HepG2 (cell line): ENCODE measurements around the gene KBTBD2. TPM values are rescaled to one million over a fixed set of nuclear protein-coding genes. Genes with fewer than 3 reads are reported as not detected.
A peak's percentile ranks its signal among the peaks of the same experiment; 100 is the strongest.

Source experiments
- AKAP8 ChIP-seq: sonication (generic); formaldehyde crosslinking; IDR thresholded peaks from 2 replicates; pipeline ENCODE4 v1.5.1; 2020; ENCODE audit warnings: mild to moderate bottlenecking, missing genetic modification reagents
- CEBPB ChIP-seq: IDR thresholded peaks from 2 replicates; pipeline ENCODE4 v1.6.1; 2011; ENCODE audit warnings: low read depth, low read length, improper control_type of control experiment, borderline replicate concordance
- GATA4 ChIP-seq: sonication (generic); IDR thresholded peaks from 2 replicates; pipeline ENCODE4 v1.6.1; 2016; ENCODE audit warnings: antibody characterized with exemption, low read depth, borderline replicate concordance
- HNF4A ChIP-seq: sonication (generic); formaldehyde crosslinking; IDR thresholded peaks from 2 replicates; pipeline ENCODE4 v1.4.0; 2020; ENCODE audit warnings: missing genetic modification reagents
- KDM5B ChIP-seq: sonication (generic); formaldehyde crosslinking; IDR thresholded peaks from 2 replicates; pipeline ENCODE4 v1.4.0; 2020; ENCODE audit warnings: missing genetic modification reagents, mild to moderate bottlenecking, borderline replicate concordance
- MAFG ChIP-seq: sonication (generic); formaldehyde crosslinking; IDR thresholded peaks from 2 replicates; pipeline ENCODE4 v1.5.1; 2020; ENCODE audit warnings: mild to moderate bottlenecking, missing genetic modification reagents
- MEIS2 ChIP-seq: sonication (generic); formaldehyde crosslinking; IDR thresholded peaks from 2 replicates; pipeline ENCODE4 v1.9.0; 2021; ENCODE audit warnings: mild to moderate bottlenecking, missing genetic modification reagents
- PAF1 ChIP-seq: IDR thresholded peaks from 2 replicates; pipeline ENCODE4 v1.6.1; 2016; ENCODE audit warnings: missing genetic modification reagents, missing compliant biosample characterization
- PCBP1 ChIP-seq: fragments of 200-400 bp; formaldehyde crosslinking; IDR thresholded peaks from 2 replicates; pipeline ENCODE4 v1.6.1; 2017; ENCODE audit warnings: mild to moderate bottlenecking, low read depth, low read length, borderline replicate concordance
- PITX1 ChIP-seq: sonication (generic); formaldehyde crosslinking; IDR thresholded peaks from 2 replicates; pipeline ENCODE4 v1.5.1; 2020; ENCODE audit warnings: mild to moderate bottlenecking, missing genetic modification reagents
- PRMT3 ChIP-seq: sonication (generic); formaldehyde crosslinking; IDR thresholded peaks from 2 replicates; pipeline ENCODE4 v1.8.1; 2022; ENCODE audit warnings: low read depth, mild to moderate bottlenecking, moderate library complexity, missing genetic modification reagents, borderline replicate concordance
- RORA ChIP-seq: sonication (generic); formaldehyde crosslinking; IDR thresholded peaks from 2 replicates; pipeline ENCODE4 v1.5.0; 2020; ENCODE audit warnings: mild to moderate bottlenecking, missing genetic modification reagents, moderate library complexity
- SIX4 ChIP-seq: sonication (generic); formaldehyde crosslinking; IDR thresholded peaks from 2 replicates; pipeline ENCODE4 v1.4.0; 2020; ENCODE audit warnings: missing genetic modification reagents
- SP5 ChIP-seq: IDR thresholded peaks from 2 replicates; pipeline ENCODE4 v1.6.1; 2016; ENCODE audit warnings: low read depth, borderline replicate concordance
- TGIF2 ChIP-seq: IDR thresholded peaks from 2 replicates; pipeline ENCODE4 v1.6.1; 2016; ENCODE audit warnings: control low read depth, missing compliant biosample characterization
- ZBTB20 ChIP-seq: sonication (generic); formaldehyde crosslinking; IDR thresholded peaks from 2 replicates; pipeline ENCODE4 v1.8.1; 2023; ENCODE audit warnings: missing genetic modification reagents, low read depth, mild to moderate bottlenecking, borderline replicate concordance
- polyA plus RNA-seq, 8 experiments: library from polyadenylated mRNA; depleted of rRNA in 3 of 8; stranded (reverse) in 7 of 8; unstranded in 1 of 8; fragments of >200 nt; fragmentation: Illumina TruSeq in 4 of 8; extraction: Trizol in 4 of 8; gene quantifications; 2 replicates each; pipeline versions ENCODE4 v1.2.1 to v1.2.3, GENCODE V29; 2011 to 2016; ENCODE audit warnings: low read depth in 4 of 8, missing spikeins in 1 of 8, mixed read lengths in 1 of 8; ENCODE audit not compliant: insufficient read depth in 1 of 8
- total RNA-seq, 5 experiments: library from RNA; depleted of rRNA; stranded (reverse); fragments of >200 nt; fragmentation: Illumina TruSeq; extraction: Trizol; gene quantifications; 2 replicates each; pipeline ENCODE4 v1.2.3, GENCODE V29; 2016; ENCODE audit warnings: low read depth in 1 of 5
- TF ChIP-seq, protein P1 (sequence below): sonication (generic); formaldehyde crosslinking; IDR thresholded peaks from 2 replicates; pipeline ENCODE4 v1.4.0; 2020; ENCODE audit warnings: mild to moderate bottlenecking, missing genetic modification reagents, borderline replicate concordance
- TF ChIP-seq, protein P2 (sequence below): sonication (generic); formaldehyde crosslinking; conservative IDR thresholded peaks from 2 replicates; pipeline ENCODE4 v1.8.1; 2023; ENCODE audit warnings: missing genetic modification reagents
- TF ChIP-seq, protein P3 (sequence below): sonication (generic); formaldehyde crosslinking; IDR thresholded peaks from 2 replicates; pipeline ENCODE4 v1.4.0; 2020; ENCODE audit warnings: missing genetic modification reagents, borderline replicate concordance
- TF ChIP-seq, protein P4 (sequence below): sonication (generic); formaldehyde crosslinking; IDR thresholded peaks from 2 replicates; pipeline ENCODE4 v1.4.0; 2020; ENCODE audit warnings: missing genetic modification reagents
- TF ChIP-seq, protein P5 (sequence below): sonication (generic); formaldehyde crosslinking; IDR thresholded peaks from 2 replicates; pipeline ENCODE4 v1.5.0; 2020; ENCODE audit warnings: missing genetic modification reagents

The KBTBD2 gene
- total and polyA plus RNA-seq, 2 of the 13 experiments (the other 11 are each of a cell fraction or from before 2014, with no cell fraction given) = 24.0 to 25.2 TPM

DNA sequence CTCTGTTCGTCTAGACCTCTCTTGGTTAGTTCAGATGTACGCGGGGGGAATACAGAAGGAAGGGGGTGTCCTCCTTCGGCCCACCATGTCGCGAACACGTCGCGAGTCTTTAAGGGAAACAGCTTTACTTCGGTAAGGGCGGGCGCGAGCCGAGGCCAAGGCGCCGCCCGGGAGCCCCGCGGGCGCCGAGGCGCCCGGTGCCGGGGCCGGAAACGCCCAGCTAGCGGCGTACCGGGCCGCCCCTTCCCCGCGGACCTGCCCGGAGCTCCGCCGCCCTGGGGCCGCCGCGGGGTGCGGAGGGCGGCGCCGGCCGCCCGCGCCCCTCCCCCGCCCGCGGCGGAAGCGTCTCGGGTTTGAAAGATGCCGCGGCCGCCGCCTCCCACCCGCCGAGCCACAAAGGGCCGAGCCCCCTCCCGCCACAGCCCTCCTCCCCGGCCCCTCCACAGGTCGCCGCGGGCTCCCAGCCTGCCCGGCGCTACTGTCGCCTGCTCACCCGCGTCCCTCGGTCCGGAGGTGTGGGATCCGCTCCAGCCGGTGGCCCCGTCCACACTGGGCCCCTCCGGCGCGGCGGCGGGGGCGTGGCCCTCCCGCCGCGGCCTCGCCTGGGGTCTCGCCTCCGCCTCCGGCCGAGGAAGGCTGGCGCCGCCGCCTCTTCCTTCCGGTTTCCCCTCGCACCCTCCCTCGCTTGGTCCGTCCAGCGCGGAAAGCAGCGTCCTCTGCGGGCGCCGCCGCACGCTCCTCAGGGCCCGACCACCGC lies at the start of gene KBTBD2 (continued):
- TF ChIP-seq, protein P1, sequence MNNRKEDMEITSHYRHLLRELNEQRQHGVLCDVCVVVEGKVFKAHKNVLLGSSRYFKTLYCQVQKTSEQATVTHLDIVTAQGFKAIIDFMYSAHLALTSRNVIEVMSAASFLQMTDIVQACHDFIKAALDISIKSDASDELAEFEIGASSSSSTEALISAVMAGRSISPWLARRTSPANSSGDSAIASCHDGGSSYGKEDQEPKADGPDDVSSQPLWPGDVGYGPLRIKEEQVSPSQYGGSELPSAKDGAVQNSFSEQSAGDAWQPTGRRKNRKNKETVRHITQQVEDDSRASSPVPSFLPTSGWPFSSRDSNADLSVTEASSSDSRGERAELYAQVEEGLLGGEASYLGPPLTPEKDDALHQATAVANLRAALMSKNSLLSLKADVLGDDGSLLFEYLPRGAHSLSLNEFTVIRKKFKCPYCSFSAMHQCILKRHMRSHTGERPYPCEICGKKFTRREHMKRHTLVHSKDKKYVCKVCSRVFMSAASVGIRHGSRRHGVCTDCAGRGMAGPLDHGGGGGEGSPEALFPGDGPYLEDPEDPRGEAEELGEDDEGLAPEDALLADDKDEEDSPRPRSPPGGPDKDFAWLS = no peak
- no peak for TF ChIP-seq RORA (CRISPR knock-in tag)
- TF ChIP-seq, protein P2, sequence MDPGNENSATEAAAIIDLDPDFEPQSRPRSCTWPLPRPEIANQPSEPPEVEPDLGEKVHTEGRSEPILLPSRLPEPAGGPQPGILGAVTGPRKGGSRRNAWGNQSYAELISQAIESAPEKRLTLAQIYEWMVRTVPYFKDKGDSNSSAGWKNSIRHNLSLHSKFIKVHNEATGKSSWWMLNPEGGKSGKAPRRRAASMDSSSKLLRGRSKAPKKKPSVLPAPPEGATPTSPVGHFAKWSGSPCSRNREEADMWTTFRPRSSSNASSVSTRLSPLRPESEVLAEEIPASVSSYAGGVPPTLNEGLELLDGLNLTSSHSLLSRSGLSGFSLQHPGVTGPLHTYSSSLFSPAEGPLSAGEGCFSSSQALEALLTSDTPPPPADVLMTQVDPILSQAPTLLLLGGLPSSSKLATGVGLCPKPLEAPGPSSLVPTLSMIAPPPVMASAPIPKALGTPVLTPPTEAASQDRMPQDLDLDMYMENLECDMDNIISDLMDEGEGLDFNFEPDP = no peak
- TF ChIP-seq, protein P3, sequence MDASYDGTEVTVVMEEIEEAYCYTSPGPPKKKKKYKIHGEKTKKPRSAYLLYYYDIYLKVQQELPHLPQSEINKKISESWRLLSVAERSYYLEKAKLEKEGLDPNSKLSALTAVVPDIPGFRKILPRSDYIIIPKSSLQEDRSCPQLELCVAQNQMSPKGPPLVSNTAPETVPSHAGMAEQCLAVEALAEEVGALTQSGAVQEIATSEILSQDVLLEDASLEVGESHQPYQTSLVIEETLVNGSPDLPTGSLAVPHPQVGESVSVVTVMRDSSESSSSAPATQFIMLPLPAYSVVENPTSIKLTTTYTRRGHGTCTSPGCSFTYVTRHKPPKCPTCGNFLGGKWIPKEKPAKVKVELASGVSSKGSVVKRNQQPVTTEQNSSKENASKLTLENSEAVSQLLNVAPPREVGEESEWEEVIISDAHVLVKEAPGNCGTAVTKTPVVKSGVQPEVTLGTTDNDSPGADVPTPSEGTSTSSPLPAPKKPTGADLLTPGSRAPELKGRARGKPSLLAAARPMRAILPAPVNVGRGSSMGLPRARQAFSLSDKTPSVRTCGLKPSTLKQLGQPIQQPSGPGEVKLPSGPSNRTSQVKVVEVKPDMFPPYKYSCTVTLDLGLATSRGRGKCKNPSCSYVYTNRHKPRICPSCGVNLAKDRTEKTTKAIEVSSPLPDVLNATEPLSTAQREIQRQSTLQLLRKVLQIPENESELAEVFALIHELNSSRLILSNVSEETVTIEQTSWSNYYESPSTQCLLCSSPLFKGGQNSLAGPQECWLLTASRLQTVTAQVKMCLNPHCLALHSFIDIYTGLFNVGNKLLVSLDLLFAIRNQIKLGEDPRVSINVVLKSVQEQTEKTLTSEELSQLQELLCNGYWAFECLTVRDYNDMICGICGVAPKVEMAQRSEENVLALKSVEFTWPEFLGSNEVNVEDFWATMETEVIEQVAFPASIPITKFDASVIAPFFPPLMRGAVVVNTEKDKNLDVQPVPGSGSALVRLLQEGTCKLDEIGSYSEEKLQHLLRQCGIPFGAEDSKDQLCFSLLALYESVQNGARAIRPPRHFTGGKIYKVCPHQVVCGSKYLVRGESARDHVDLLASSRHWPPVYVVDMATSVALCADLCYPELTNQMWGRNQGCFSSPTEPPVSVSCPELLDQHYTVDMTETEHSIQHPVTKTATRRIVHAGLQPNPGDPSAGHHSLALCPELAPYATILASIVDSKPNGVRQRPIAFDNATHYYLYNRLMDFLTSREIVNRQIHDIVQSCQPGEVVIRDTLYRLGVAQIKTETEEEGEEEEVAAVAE (CRISPR knock-in tag) = no peak
- TF ChIP-seq, protein P4, sequence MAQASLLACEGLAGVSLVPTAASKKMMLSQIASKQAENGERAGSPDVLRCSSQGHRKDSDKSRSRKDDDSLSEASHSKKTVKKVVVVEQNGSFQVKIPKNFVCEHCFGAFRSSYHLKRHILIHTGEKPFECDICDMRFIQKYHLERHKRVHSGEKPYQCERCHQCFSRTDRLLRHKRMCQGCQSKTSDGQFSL (CRISPR knock-in tag) = no peak
- TF ChIP-seq ZBTB20 (CRISPR knock-in tag) = no peak
- no peak for TF ChIP-seq PAF1 (CRISPR knock-in tag)
- no peak for TF ChIP-seq SP5 (CRISPR knock-in tag)
- TF ChIP-seq SIX4 (CRISPR knock-in tag) = no peak
- TF ChIP-seq, protein P5, sequence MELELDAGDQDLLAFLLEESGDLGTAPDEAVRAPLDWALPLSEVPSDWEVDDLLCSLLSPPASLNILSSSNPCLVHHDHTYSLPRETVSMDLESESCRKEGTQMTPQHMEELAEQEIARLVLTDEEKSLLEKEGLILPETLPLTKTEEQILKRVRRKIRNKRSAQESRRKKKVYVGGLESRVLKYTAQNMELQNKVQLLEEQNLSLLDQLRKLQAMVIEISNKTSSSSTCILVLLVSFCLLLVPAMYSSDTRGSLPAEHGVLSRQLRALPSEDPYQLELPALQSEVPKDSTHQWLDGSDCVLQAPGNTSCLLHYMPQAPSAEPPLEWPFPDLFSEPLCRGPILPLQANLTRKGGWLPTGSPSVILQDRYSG (CRISPR knock-in tag) = 0 out of 2 replicates have a peak, but pooled peaks have one; percentile 18
- no peak for TF ChIP-seq HNF4A (CRISPR knock-in tag)
- no peak for TF ChIP-seq KDM5B
- TF ChIP-seq PCBP1 = no peak
- peak; percentile 27; the same call in 1 of the 2 replicates for TF ChIP-seq GATA4
- TF ChIP-seq PRMT3 (CRISPR knock-in tag) = 0 out of 2 replicates have a peak, but pooled peaks have one; percentile 40
- TF ChIP-seq MAFG (CRISPR knock-in tag) = no peak
- no peak for TF ChIP-seq CEBPB
- 0 out of 2 replicates have a peak, but pooled peaks have one; percentile 12 for TF ChIP-seq MEIS2 (CRISPR knock-in tag)
- 0 out of 2 replicates have a peak, but pooled peaks have one; percentile 15 for TF ChIP-seq AKAP8 (CRISPR knock-in tag)
- TF ChIP-seq PITX1 (CRISPR knock-in tag) = no peak
- no peak for TF ChIP-seq TGIF2 (CRISPR knock-in tag)
